Liver (tissue), 9 donors: ENCODE measurements around the gene KAZN. TPM values are rescaled to one million over a fixed set of nuclear protein-coding genes. Genes with fewer than 3 reads are reported as not detected.

Experiments used
- DNase-seq: peaks from one replicate; pipeline ENCODE4 v3.0.0-alpha.2; 2017; ENCODE audit warnings: low spot score
- H3K27ac ChIP-seq, 2 donors: one replicate each; pipeline ENCODE4 v1.7.0; 2013; ENCODE audit warnings: inconsistent platforms in 2 of 2, low read length in 2 of 2, control low read depth in 1 of 2, low read depth in 1 of 2, mild to moderate bottlenecking in 1 of 2
- H3K27me3 ChIP-seq, 4 donors: one replicate each; pipeline versions ENCODE4 v1.6.1 to v1.7.0; 2013; ENCODE audit warnings: low read length in 3 of 4, inconsistent platforms in 1 of 4, mild to moderate bottlenecking in 1 of 4, moderate library complexity in 1 of 4; ENCODE audit not compliant: control insufficient read depth in 4 of 4, insufficient read depth in 4 of 4
- H3K36me3 ChIP-seq, 4 donors: one replicate each; pipeline versions ENCODE4 v1.6.1 to v1.7.0; 2013; ENCODE audit warnings: low read length in 3 of 4, mild to moderate bottlenecking in 3 of 4, low read depth in 1 of 4, moderate library complexity in 1 of 4; ENCODE audit not compliant: control insufficient read depth in 4 of 4, insufficient read depth in 3 of 4
- H3K4me1 ChIP-seq, 4 donors: one replicate each; pipeline versions ENCODE4 v1.6.1 to v1.7.0; 2013; ENCODE audit warnings: low read length in 3 of 4, mild to moderate bottlenecking in 3 of 4, moderate library complexity in 1 of 4; ENCODE audit not compliant: control insufficient read depth in 4 of 4, insufficient read depth in 4 of 4
- H3K4me3 ChIP-seq, 3 donors: one replicate each; pipeline versions ENCODE4 v1.6.1 to v1.7.0; 2013; ENCODE audit warnings: low read length in 3 of 3, control low read depth in 1 of 3, low read depth in 1 of 3, mild to moderate bottlenecking in 1 of 3
- H3K9ac ChIP-seq, 2 donors: one replicate each; pipeline ENCODE4 v1.7.0; 2013; ENCODE audit warnings: low read length in 2 of 2, mild to moderate bottlenecking in 2 of 2, moderate library complexity in 2 of 2, control low read depth in 1 of 2, low read depth in 1 of 2
- H3K9me3 ChIP-seq, 4 donors: one replicate each; pipeline versions ENCODE4 v1.6.1 to v1.7.0; 2013; ENCODE audit warnings: low read length in 3 of 4; ENCODE audit not compliant: control insufficient read depth in 4 of 4
- EGR1 ChIP-seq, 2 donors: IDR thresholded peaks; 2 replicates each; pipeline ENCODE4 v1.6.1; 2016 to 2018; ENCODE audit warnings: antibody characterized with exemption in 2 of 2, low read depth in 2 of 2
- FOXA2 ChIP-seq: IDR thresholded peaks from 2 replicates; pipeline ENCODE4 v1.6.1; 2016; ENCODE audit warnings: antibody characterized with exemption
- GABPA ChIP-seq, 2 donors: IDR thresholded peaks in 1 of 2; conservative IDR thresholded peaks in 1 of 2; 2 replicates each; pipeline ENCODE4 v1.6.1; 2016; ENCODE audit warnings: antibody characterized with exemption in 2 of 2, mild to moderate bottlenecking in 1 of 2, moderate library complexity in 1 of 2
- HNF4A ChIP-seq, 2 donors: conservative IDR thresholded peaks; 2 replicates each; pipeline ENCODE4 v1.6.1; 2016; ENCODE audit warnings: antibody characterized with exemption in 2 of 2, mild to moderate bottlenecking in 2 of 2
- JUND ChIP-seq, 2 donors: IDR thresholded peaks; 2 replicates each; pipeline ENCODE4 v1.6.1; 2016; ENCODE audit warnings: antibody characterized with exemption in 2 of 2
- NR2F2 ChIP-seq: IDR thresholded peaks from 2 replicates; pipeline ENCODE4 v1.6.1; 2016; ENCODE audit warnings: antibody characterized with exemption
- RAD21 ChIP-seq, 2 donors: IDR thresholded peaks; 2 replicates each; pipeline ENCODE4 v1.6.1; 2016; ENCODE audit warnings: antibody characterized with exemption in 2 of 2, mild to moderate bottlenecking in 2 of 2
- SP1 ChIP-seq: IDR thresholded peaks from 2 replicates; pipeline ENCODE4 v1.6.1; 2018; ENCODE audit warnings: antibody characterized with exemption, mild to moderate bottlenecking
- TAF1 ChIP-seq: conservative IDR thresholded peaks from 2 replicates; pipeline ENCODE4 v1.6.1; 2016; ENCODE audit warnings: antibody characterized with exemption, mild to moderate bottlenecking
- YY1 ChIP-seq: IDR thresholded peaks from 2 replicates; pipeline ENCODE4 v1.6.1; 2016; ENCODE audit warnings: antibody characterized with exemption, mild to moderate bottlenecking
- WGBS: extraction: QIAGEN DNeasy Blood & Tissue Kit; methylation state at CpG from one replicate; pipeline ENCODE4 v1.1.7; 2013; 5-methylcytosine and 5-hydroxymethylcytosine counted together
- polyA plus RNA-seq, 2 donors: library from polyadenylated mRNA; stranded (reverse) in 1 of 2; unstranded in 1 of 2; fragments of 200-250 nt in 1 of 2; fragments of >200 nt in 1 of 2; fragmentation: Nextera tagmentation in 1 of 2; extraction: Ambion mirVana in 1 of 2; gene quantifications; one replicate each; pipeline versions ENCODE4 v1.2.1 to v1.2.3, GENCODE V29; 2013 to 2015
- total RNA-seq, 2 donors: library from RNA; depleted of rRNA; stranded (reverse); fragments of >200 nt; gene quantifications; one replicate each; pipeline ENCODE4 v1.2.3, GENCODE V29; 2014
- TF ChIP-seq, protein P1 (sequence below): IDR thresholded peaks from 2 replicates; pipeline ENCODE4 v1.6.1; 2016; ENCODE audit warnings: antibody characterized with exemption
- TF ChIP-seq, protein P2 (sequence below): IDR thresholded peaks from 2 replicates; pipeline ENCODE4 v1.6.1; 2016; ENCODE audit warnings: antibody characterized with exemption
- TF ChIP-seq, protein P3 (sequence below): IDR thresholded peaks from 2 replicates; pipeline ENCODE4 v1.6.1; 2016; ENCODE audit warnings: antibody characterized with exemption
- TF ChIP-seq, protein P4 (sequence below): IDR thresholded peaks from 2 replicates; pipeline ENCODE4 v1.6.1; 2016; ENCODE audit warnings: antibody characterized with exemption, mild to moderate bottlenecking
- donor health status: healthy.
- donor health status: healthy.
- donor health status: healthy.
- donor health status: healthy.
- donor health status: healthy.

KAZN gene
- total and polyA plus RNA-seq, 4 donors = 1.9 to 6.9 (median 2.4) TPM

DNA sequence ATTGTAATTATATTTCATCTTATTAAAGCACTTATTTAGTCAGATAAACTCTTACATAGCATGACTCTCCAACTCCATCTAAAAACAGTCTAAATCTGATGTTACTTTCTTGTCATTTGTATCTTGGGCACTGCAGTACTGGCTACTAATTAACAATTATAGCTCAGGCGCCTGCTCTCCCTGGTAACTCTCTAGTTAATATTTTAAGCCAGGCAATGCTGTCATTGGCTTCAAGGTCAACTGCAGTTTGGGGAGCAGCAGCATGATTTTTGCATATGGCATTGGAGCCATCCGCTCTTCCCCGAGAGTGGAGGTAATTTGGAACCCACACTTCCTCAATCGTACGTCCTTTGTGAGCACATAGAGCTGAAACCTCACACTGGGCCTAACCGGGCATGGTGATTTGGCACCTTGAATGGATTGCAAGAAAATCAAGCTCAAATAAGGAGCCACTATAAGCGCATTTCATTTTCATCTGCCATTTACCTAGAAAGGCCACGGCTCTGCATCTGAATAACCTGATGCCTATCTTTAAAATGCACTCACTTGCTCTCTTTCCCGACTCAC is 187.7 kb downstream of the KAZN start:
- TF ChIP-seq, protein P1, sequence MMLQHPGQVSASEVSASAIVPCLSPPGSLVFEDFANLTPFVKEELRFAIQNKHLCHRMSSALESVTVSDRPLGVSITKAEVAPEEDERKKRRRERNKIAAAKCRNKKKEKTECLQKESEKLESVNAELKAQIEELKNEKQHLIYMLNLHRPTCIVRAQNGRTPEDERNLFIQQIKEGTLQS = no peak
- TF ChIP-seq FOXA2 (no peak), JUND (IDR thresholded peaks at IDR 0.05) (no peak), EGR1 (IDR thresholded peaks at IDR 0.05; ENCODE audit: low read depth in 2 of 2) (no peak), TAF1 (no peak), RAD21 (IDR thresholded peaks at IDR 0.05) (no peak), GABPA (IDR thresholded peaks at IDR 0.05 in 1 of 2, conservative IDR thresholded peaks at IDR 0.05 in 1 of 2) (no peak), SP1 (no peak), HNF4A (conservative IDR thresholded peaks at IDR 0.05) (no peak), YY1 (no peak)
- TF ChIP-seq, protein P2, sequence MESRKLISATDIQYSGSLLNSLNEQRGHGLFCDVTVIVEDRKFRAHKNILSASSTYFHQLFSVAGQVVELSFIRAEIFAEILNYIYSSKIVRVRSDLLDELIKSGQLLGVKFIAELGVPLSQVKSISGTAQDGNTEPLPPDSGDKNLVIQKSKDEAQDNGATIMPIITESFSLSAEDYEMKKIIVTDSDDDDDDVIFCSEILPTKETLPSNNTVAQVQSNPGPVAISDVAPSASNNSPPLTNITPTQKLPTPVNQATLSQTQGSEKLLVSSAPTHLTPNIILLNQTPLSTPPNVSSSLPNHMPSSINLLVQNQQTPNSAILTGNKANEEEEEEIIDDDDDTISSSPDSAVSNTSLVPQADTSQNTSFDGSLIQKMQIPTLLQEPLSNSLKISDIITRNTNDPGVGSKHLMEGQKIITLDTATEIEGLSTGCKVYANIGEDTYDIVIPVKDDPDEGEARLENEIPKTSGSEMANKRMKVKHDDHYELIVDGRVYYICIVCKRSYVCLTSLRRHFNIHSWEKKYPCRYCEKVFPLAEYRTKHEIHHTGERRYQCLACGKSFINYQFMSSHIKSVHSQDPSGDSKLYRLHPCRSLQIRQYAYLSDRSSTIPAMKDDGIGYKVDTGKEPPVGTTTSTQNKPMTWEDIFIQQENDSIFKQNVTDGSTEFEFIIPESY = no peak
- TF ChIP-seq, protein P3, sequence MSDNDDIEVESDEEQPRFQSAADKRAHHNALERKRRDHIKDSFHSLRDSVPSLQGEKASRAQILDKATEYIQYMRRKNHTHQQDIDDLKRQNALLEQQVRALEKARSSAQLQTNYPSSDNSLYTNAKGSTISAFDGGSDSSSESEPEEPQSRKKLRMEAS = no peak
- TF ChIP-seq, protein P4, sequence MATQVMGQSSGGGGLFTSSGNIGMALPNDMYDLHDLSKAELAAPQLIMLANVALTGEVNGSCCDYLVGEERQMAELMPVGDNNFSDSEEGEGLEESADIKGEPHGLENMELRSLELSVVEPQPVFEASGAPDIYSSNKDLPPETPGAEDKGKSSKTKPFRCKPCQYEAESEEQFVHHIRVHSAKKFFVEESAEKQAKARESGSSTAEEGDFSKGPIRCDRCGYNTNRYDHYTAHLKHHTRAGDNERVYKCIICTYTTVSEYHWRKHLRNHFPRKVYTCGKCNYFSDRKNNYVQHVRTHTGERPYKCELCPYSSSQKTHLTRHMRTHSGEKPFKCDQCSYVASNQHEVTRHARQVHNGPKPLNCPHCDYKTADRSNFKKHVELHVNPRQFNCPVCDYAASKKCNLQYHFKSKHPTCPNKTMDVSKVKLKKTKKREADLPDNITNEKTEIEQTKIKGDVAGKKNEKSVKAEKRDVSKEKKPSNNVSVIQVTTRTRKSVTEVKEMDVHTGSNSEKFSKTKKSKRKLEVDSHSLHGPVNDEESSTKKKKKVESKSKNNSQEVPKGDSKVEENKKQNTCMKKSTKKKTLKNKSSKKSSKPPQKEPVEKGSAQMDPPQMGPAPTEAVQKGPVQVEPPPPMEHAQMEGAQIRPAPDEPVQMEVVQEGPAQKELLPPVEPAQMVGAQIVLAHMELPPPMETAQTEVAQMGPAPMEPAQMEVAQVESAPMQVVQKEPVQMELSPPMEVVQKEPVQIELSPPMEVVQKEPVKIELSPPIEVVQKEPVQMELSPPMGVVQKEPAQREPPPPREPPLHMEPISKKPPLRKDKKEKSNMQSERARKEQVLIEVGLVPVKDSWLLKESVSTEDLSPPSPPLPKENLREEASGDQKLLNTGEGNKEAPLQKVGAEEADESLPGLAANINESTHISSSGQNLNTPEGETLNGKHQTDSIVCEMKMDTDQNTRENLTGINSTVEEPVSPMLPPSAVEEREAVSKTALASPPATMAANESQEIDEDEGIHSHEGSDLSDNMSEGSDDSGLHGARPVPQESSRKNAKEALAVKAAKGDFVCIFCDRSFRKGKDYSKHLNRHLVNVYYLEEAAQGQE = no peak
- H3K9me3 ChIP-seq = no peaks in the 10 kb centered on the region
- WGBS = 81% methylated on average over 9 of the region's 9 CpGs
- H3K9ac ChIP-seq = no peak overlapping the region
- no peaks in the 10 kb centered on the region for H3K27me3 ChIP-seq
- no peak for DNase-seq
- H3K4me3 ChIP-seq = no peak overlapping the region
- no peak overlapping the region for H3K27ac ChIP-seq
- no peaks in the 10 kb centered on the region for H3K4me1 ChIP-seq
- no peaks in the 10 kb centered on the region for H3K36me3 ChIP-seq

DNA sequence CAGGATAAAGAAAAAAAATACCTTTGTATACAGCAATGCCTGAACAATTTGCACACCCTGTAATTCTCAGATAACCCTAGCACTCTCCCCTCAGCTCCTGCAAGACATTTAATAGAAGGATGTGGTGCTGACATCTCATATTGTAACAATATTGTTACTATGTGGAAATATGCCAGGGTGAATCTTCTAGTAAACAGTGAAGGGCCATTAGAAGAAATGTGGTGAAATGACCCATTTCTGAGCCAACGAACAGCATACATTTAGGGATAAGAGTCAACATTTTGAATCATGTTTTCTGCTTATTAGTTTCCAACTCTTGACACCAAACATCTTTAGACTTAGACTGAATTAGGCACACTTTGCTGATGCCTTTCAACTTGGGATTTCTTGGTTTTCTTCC is 188.2 kb downstream of the KAZN start:
- no peak for DNase-seq
- Histone ChIP-seq H3K9me3 (no peaks in the 10 kb centered on the region), H3K36me3 (no peaks in the 10 kb centered on the region), H3K9ac (no peak overlapping the region), H3K27me3 (no peaks in the 10 kb centered on the region), H3K27ac (no peak overlapping the region), H3K4me1 (no peaks in the 10 kb centered on the region), H3K4me3 (no peak overlapping the region)
- 67% methylated on average over 1 of the region's 1 CpG for WGBS
- TF ChIP-seq NR2F2 = no peak
